K562 (cell line): ENCODE results near the gene MYCBPAP. TPM values are rescaled to one million over a fixed set of nuclear protein-coding genes. Genes with fewer than 3 reads are reported as not detected.

Source experiments
- ATAC-seq: fragments of 200-7000 bp; cut with Tn5 transposase; 3 replicates; pipeline ENCODE4 v1.9.1; 2020; ENCODE audit warnings: moderate library complexity
- BruUV-seq: library from RNA; stranded (reverse); fragments of 400-500 nt; replicated peaks from 2 replicates; lab custom pipeline; 2021; lab: Mats Ljungman, UMichigan
- CTCF ChIA-PET: fragments of 300-600 bp; formaldehyde crosslinking; extraction: SDS; loops from one replicate; lab custom pipeline; 2021; ENCODE audit warnings: low intra/inter-chr PET ratio; lab: Yijun Ruan, JAX
- POLR2A ChIA-PET: fragments of 300-600, 350-650 bp; sonication (Branson Sonifier 250); formaldehyde crosslinking; extraction: SDS; loops from one replicate; lab custom pipeline; 2021; ENCODE audit warnings: antibody characterized with exemption, inconsistent platforms; lab: Yijun Ruan, JAX
- DNase-seq, 4 experiments: peaks; one replicate each; pipeline versions ENCODE4 v3.0.0 to v3.0.0-alpha.2; 2011 to 2018; ENCODE audit warnings: low spot score in 3 of 4, mixed read lengths in 3 of 4; ENCODE audit errors: extremely low read depth in 1 of 4
- FAIRE-seq: peaks from 2 replicates; lab custom pipeline; 2011; peaks lifted over from hg19 to GRCh38; lab: Jason Lieb, UNC
- H2AFZ ChIP-seq: 2 replicates; pipeline ENCODE4 v1.6.0; 2011; ENCODE audit warnings: low read depth, low read length, control low read depth, inconsistent platforms
- H3K27ac ChIP-seq: fragments of 200-600 bp; 3 replicates; pipeline ENCODE4 v1.8.0; 2011; ENCODE audit warnings: low read depth, mild to moderate bottlenecking, control low read depth, inconsistent platforms, low read length, moderate library complexity, mixed read lengths; ENCODE audit errors: extremely low read depth
- H3K27me3 ChIP-seq, 2 experiments: fragments of 300-600 bp in 1 of 2; 2 replicates in 1 of 2; 3 replicates in 1 of 2; pipeline versions ENCODE4 v1.6.0 to v1.8.0; 2011; ENCODE audit warnings: inconsistent platforms in 2 of 2, low read length in 2 of 2, mild to moderate bottlenecking in 1 of 2, mixed read lengths in 1 of 2, moderate library complexity in 1 of 2; ENCODE audit not compliant: control insufficient read depth in 2 of 2, insufficient read depth in 2 of 2
- H3K36me3 ChIP-seq: fragments of 300-600 bp; 3 replicates; pipeline ENCODE4 v1.8.0; 2011; ENCODE audit warnings: mild to moderate bottlenecking, low read length, inconsistent platforms; ENCODE audit not compliant: control insufficient read depth, insufficient read depth
- H3K4me1 ChIP-seq, 2 experiments: fragments of 200-600 bp in 1 of 2; replicated peaks in 1 of 2; 2 replicates in 1 of 2; 3 replicates in 1 of 2; pipeline versions ENCODE4 v1.5.1 to v1.8.0; 2011; ENCODE audit warnings: inconsistent platforms in 2 of 2, low read length in 2 of 2, mild to moderate bottlenecking in 1 of 2, mixed read lengths in 1 of 2, moderate library complexity in 1 of 2; ENCODE audit not compliant: control insufficient read depth in 2 of 2, insufficient read depth in 2 of 2
- H3K4me2 ChIP-seq: 2 replicates; pipeline ENCODE4 v1.6.1; 2011; ENCODE audit warnings: low read length, control low read depth, inconsistent platforms, mixed read lengths; ENCODE audit not compliant: insufficient read depth
- H3K4me3 ChIP-seq: fragments of 200-600 bp; sonication (generic), shearing (Covaris generic); 2 replicates; pipeline ENCODE4 v1.5.1; 2016; ENCODE audit warnings: control low read depth, inconsistent platforms
- H3K79me2 ChIP-seq: fragments of 200-600 bp; 3 replicates; pipeline ENCODE4 v1.8.0; 2011; ENCODE audit warnings: low read length, inconsistent platforms; ENCODE audit not compliant: control insufficient read depth, insufficient read depth
- H3K9ac ChIP-seq, 2 experiments: 2 replicates each; pipeline versions ENCODE4 v1.6.0 to v1.6.1; 2011; ENCODE audit warnings: low read depth in 2 of 2, low read length in 2 of 2, control low read depth in 1 of 2, inconsistent platforms in 1 of 2, mild to moderate bottlenecking in 1 of 2, mixed read lengths in 1 of 2; ENCODE audit not compliant: insufficient read depth in 1 of 2
- H3K9me1 ChIP-seq: one replicate; pipeline ENCODE4 v1.6.0; 2011; ENCODE audit warnings: inconsistent platforms, mild to moderate bottlenecking, low read length, moderate library complexity; ENCODE audit not compliant: control insufficient read depth, insufficient read depth
- H3K9me3 ChIP-seq: replicated peaks from 2 replicates; pipeline ENCODE4 v1.5.1; 2011; ENCODE audit warnings: low read depth, low read length, inconsistent platforms; ENCODE audit not compliant: control insufficient read depth, insufficient read depth
- H4K20me1 ChIP-seq: replicated peaks from 2 replicates; pipeline ENCODE4 v1.6.1; 2011; ENCODE audit warnings: low read length, inconsistent platforms, mixed read lengths; ENCODE audit not compliant: control insufficient read depth, insufficient read depth
- CBFB ChIP-seq: sonication (generic); formaldehyde crosslinking; IDR thresholded peaks from 2 replicates; pipeline ENCODE4 v1.4.0; 2020; ENCODE audit warnings: mild to moderate bottlenecking, missing genetic modification reagents
- CHAMP1 ChIP-seq: fragments of 450-650 bp; IDR thresholded peaks from 2 replicates; pipeline ENCODE4 v1.6.1; 2016; ENCODE audit warnings: mild to moderate bottlenecking
- PTTG1 ChIP-seq: fragments of 450-650 bp; IDR thresholded peaks from 2 replicates; pipeline ENCODE4 v1.6.1; 2016; ENCODE audit warnings: low read depth, mild to moderate bottlenecking, missing genetic modification characterization, missing compliant biosample characterization
- ZNF184 ChIP-seq: sonication (generic); formaldehyde crosslinking; IDR thresholded peaks from 2 replicates; pipeline ENCODE4 v1.5.0; 2020; ENCODE audit warnings: missing genetic modification reagents
- ZNF24 ChIP-seq: fragments of 450-650 bp; IDR thresholded peaks from 2 replicates; pipeline ENCODE4 v1.6.1; 2016
- WGBS: fragments of 100-300 bp; shearing (Covaris generic); methylation state at CpG from one replicate; pipeline ENCODE4 v1.1.6; 2016; ENCODE audit warnings: low coverage, mixed read lengths; ENCODE audit not compliant: insufficient coverage; ENCODE audit errors: missing lambda C conversion rate; 5-methylcytosine and 5-hydroxymethylcytosine counted together
- in situ Hi-C: fragments of 300-500 bp; cut with MboI; formaldehyde crosslinking; loops from 4 replicates; pipeline ENCODE4 v1.15.0; 2018; ENCODE audit warnings: inconsistent platforms, mixed read lengths
- intact Hi-C: fragments of 100-400 bp; cut with micrococcal nuclease; formaldehyde crosslinking; loops from 2 replicates; pipeline ENCODE4 v1.14.2; 2022
- polyA plus RNA-seq, 8 experiments: library from polyadenylated mRNA; depleted of rRNA in 4 of 8; stranded (reverse) in 5 of 8; unstranded in 3 of 8; fragments of >200 nt; fragmentation: Nextera tagmentation in 2 of 8; fragmentation: Illumina TruSeq in 1 of 8; extraction: Ambion mirVana in 2 of 8; extraction: Trizol in 1 of 8; gene quantifications; 2 replicates each; pipeline versions ENCODE4 v1.2.1 to v1.2.3, GENCODE V29; 2011 to 2014; ENCODE audit warnings: inconsistent platforms in 1 of 8, missing spikeins in 1 of 8
- total RNA-seq, 7 experiments: library from RNA; depleted of rRNA in 6 of 7; stranded (reverse); fragments of >200 nt in 6 of 7; fragmentation: Illumina TruSeq in 2 of 7; extraction: Trizol in 2 of 7; gene quantifications; 2 replicates each; pipeline versions ENCODE4 v1.2.1 to v1.2.3, GENCODE V29; 2011 to 2021; ENCODE audit warnings: low replicate concordance in 1 of 7

The MYCBPAP gene
- total and polyA plus RNA-seq, 9 of the 15 experiments (the other 6 are each of a cell fraction or from before 2014, with no cell fraction given) = not detected

- no peak for DNase-seq
- H4K20me1 ChIP-seq = no peaks in the 10 kb centered on the region
- POLR2A ChIA-PET = interaction anchor here (1.1 kb wide), 1 partner anchor 40 kb away, joined by 3 read pairs; no protein-coding TSS in a partner anchor
- in situ Hi-C loops = no loop called here
- no peak for ATAC-seq
- no peak overlapping the region for H2AFZ ChIP-seq
- no TSS peak for BruUV-seq
- FAIRE-seq = no peak
- H3K27me3 ChIP-seq = no peaks in the 10 kb centered on the region
- no peaks in the 10 kb centered on the region for H3K9me1 ChIP-seq
- TF ChIP-seq PTTG1 (tag) (no peak), ZNF24 (no peak), ZNF184 (CRISPR knock-in tag) (no peak), CHAMP1 (no peak), CBFB (CRISPR knock-in tag) (peak; percentile 87)
- TF ChIP-seq, all 486 proteins: peak for 1
- 67% methylated on average over 18 of the region's 23 CpGs for WGBS
- intact Hi-C loops = loop anchor here (1.0 to 5.0 kb wide), 5 partner anchors 65 to 360 kb away; partner anchors contain the start of gene SPATA20
- peaks cover 18% of the 10 kb centered on the region for H3K79me2 ChIP-seq
- peaks cover 53% of the 10 kb centered on the region for H3K36me3 ChIP-seq
- peak overlapping the region in 1 of 2 experiments; percentile 82; a peak in 2 of 4 replicates for H3K9ac ChIP-seq
- H3K4me1 ChIP-seq = peaks cover 9 to 28% of the 10 kb centered on the region in 2 experiments; a peak in 4 of 5 replicates
- H3K4me2 ChIP-seq = no peak overlapping the region
- H3K9me3 ChIP-seq = no peaks in the 10 kb centered on the region
- CTCF ChIA-PET = interaction anchor here (0.7 to 1.2 kb wide), 5 partner anchors 65 to 359 kb away, joined by 3 to 6 read pairs (median 5); partner anchors contain the start of gene SPATA20
- H3K27ac ChIP-seq = no peak overlapping the region
- H3K4me3 ChIP-seq = no peak overlapping the region
Observed at GRCh38 chr17:50482110-50482509, 26.1 kb upstream of the MYCBPAP start.
